ENCODE measurements around the gene DLG2.

DLG2 gene

GRCh38 chr11:83725728-83726127, 1901.4 kb downstream of the DLG2 start:
- DNase-seq, result no peak

- no peak for DNase-seq
Observed at GRCh38 chr11:83725269-83725560, 1901.9 kb downstream of the DLG2 start.

GRCh38 chr11:83723999-83724398, 1903.1 kb downstream of the DLG2 start:
- DNase-seq, result peak; percentile 57

- DNase-seq, result no peak
Observed at GRCh38 chr11:83722392-83723119, 1904.6 kb downstream of the DLG2 start.

GRCh38 chr11:83721263-83721662, 1905.9 kb downstream of the DLG2 start:
- DNase-seq, result no peak

- no peak for DNase-seq
Observed at GRCh38 chr11:83720675-83721074, 1906.5 kb downstream of the DLG2 start.

GRCh38 chr11:83717537-83717936, 1909.6 kb downstream of the DLG2 start:
- no peak for DNase-seq

- no peak for DNase-seq
Observed at GRCh38 chr11:83715927-83716535, 1911.1 kb downstream of the DLG2 start.

GRCh38 chr11:83713708-83714107, 1913.4 kb downstream of the DLG2 start:
- no peak for DNase-seq

GRCh38 chr11:83711106-83711527, 1916.0 kb downstream of the DLG2 start:
- no peak for DNase-seq

- DNase-seq, result no peak
Observed at GRCh38 chr11:83709434-83709833, 1917.7 kb downstream of the DLG2 start.

GRCh38 chr11:83706566-83706965, 1920.6 kb downstream of the DLG2 start:
- no peak for DNase-seq

- no peak for DNase-seq
Observed at GRCh38 chr11:83702796-83703195, 1924.3 kb downstream of the DLG2 start.

- no peak for DNase-seq
Observed at GRCh38 chr11:83697518-83697917, 1929.6 kb downstream of the DLG2 start.

GRCh38 chr11:83695046-83695445, 1932.1 kb downstream of the DLG2 start:
- DNase-seq, result no peak

GRCh38 chr11:83694191-83694910, 1932.8 kb downstream of the DLG2 start:
- DNase-seq, result no peak

GRCh38 chr11:83693306-83693992, 1933.7 kb downstream of the DLG2 start:
- no peak for DNase-seq

- no peak for DNase-seq
Observed at GRCh38 chr11:83692675-83693074, 1934.5 kb downstream of the DLG2 start.

- DNase-seq, result no peak
Observed at GRCh38 chr11:83691451-83691950, 1935.6 kb downstream of the DLG2 start.

GRCh38 chr11:83689144-83689780, 1937.9 kb downstream of the DLG2 start:
- no peak for DNase-seq

GRCh38 chr11:83687787-83688186, 1939.4 kb downstream of the DLG2 start:
- DNase-seq, result no peak

GRCh38 chr11:83685730-83686129, 1941.4 kb downstream of the DLG2 start:
- DNase-seq, result no peak

GRCh38 chr11:83684071-83684470, 1943.1 kb downstream of the DLG2 start:
- DNase-seq, result no peak

Measured in hematopoietic multipotent progenitor cell treated with erythropoietin and hydrocortisone succinate and interleukin-3 and kit ligand, for 6 days (in vitro differentiated cells).